ENCODE measurements around the gene AGBL1.

AGBL1 gene

GRCh38 chr15:86837294-86838061 is 757.8 kb downstream of the AGBL1 start:
- H3K27ac Mint-ChIP-seq, result no peak overlapping the region
- H3K27me3 Mint-ChIP-seq (ENCODE audit: low read depth, poor library complexity), result no peaks in the 10 kb centered on the region
- H3K4me3 Mint-ChIP-seq, result no peak overlapping the region
- no peak for DNase-seq
- no peaks in the 10 kb centered on the region for H3K4me1 Mint-ChIP-seq
- TF ChIP-seq, protein P1, sequence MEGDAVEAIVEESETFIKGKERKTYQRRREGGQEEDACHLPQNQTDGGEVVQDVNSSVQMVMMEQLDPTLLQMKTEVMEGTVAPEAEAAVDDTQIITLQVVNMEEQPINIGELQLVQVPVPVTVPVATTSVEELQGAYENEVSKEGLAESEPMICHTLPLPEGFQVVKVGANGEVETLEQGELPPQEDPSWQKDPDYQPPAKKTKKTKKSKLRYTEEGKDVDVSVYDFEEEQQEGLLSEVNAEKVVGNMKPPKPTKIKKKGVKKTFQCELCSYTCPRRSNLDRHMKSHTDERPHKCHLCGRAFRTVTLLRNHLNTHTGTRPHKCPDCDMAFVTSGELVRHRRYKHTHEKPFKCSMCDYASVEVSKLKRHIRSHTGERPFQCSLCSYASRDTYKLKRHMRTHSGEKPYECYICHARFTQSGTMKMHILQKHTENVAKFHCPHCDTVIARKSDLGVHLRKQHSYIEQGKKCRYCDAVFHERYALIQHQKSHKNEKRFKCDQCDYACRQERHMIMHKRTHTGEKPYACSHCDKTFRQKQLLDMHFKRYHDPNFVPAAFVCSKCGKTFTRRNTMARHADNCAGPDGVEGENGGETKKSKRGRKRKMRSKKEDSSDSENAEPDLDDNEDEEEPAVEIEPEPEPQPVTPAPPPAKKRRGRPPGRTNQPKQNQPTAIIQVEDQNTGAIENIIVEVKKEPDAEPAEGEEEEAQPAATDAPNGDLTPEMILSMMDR (IDR thresholded peaks at IDR 0.05), result no peak
- no peaks in the 10 kb centered on the region for H3K36me3 Mint-ChIP-seq (ENCODE audit: low read depth)
- peaks cover 4% of the 10 kb centered on the region for H3K9me3 Mint-ChIP-seq

- Mint-ChIP-seq H3K4me1 (no peaks in the 10 kb centered on the region), H3K27me3 (ENCODE audit: low read depth, poor library complexity) (no peaks in the 10 kb centered on the region), H3K27ac (no peak overlapping the region), H3K36me3 (ENCODE audit: low read depth) (no peaks in the 10 kb centered on the region), H3K4me3 (no peak overlapping the region), H3K9me3 (no peaks in the 10 kb centered on the region)
- TF ChIP-seq, protein P1 (IDR thresholded peaks at IDR 0.05), result no peak
- DNase-seq, result no peak
Measured at GRCh38 chr15:86839502-86839901, 759.8 kb downstream of the AGBL1 start.

DNA sequence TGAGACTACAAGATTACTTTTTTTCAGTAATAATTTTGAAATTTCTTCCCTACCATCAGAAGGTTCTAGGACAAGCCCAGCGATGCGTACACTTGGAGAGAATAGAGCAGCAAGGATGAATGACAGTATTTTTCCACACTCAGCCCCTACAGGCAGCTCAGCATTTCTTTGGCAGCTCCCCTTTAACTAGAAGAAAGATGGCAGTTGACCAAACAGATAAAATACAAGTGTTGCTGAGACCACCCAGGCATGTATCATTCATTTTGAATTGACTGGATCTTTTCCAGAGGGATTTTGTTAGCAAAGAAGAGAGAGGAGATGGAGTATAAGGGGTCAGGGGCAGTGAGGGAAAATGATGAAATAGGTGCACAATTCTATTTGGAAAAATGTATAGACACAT is 761.3 kb downstream of the AGBL1 start:
- Mint-ChIP-seq H3K9me3 (no peaks in the 10 kb centered on the region), H3K36me3 (ENCODE audit: low read depth) (no peaks in the 10 kb centered on the region), H3K4me3 (no peak overlapping the region), H3K4me1 (no peaks in the 10 kb centered on the region), H3K27me3 (ENCODE audit: low read depth, poor library complexity) (no peaks in the 10 kb centered on the region), H3K27ac (no peak overlapping the region)
- DNase-seq, result no peak
- TF ChIP-seq, protein P1 (IDR thresholded peaks at IDR 0.05), result no peak

- no peak overlapping the region for H3K27ac Mint-ChIP-seq
- DNase-seq, result no peak
- TF ChIP-seq, protein P1 (IDR thresholded peaks at IDR 0.05), result no peak
- no peak overlapping the region for H3K4me3 Mint-ChIP-seq
- H3K27me3 Mint-ChIP-seq (ENCODE audit: low read depth, poor library complexity), result no peaks in the 10 kb centered on the region
- no peaks in the 10 kb centered on the region for H3K4me1 Mint-ChIP-seq
- H3K36me3 Mint-ChIP-seq (ENCODE audit: low read depth), result no peaks in the 10 kb centered on the region
- H3K9me3 Mint-ChIP-seq, result peaks cover 6% of the 10 kb centered on the region
Measured at GRCh38 chr15:86842199-86842598, 762.5 kb downstream of the AGBL1 start.

DNA sequence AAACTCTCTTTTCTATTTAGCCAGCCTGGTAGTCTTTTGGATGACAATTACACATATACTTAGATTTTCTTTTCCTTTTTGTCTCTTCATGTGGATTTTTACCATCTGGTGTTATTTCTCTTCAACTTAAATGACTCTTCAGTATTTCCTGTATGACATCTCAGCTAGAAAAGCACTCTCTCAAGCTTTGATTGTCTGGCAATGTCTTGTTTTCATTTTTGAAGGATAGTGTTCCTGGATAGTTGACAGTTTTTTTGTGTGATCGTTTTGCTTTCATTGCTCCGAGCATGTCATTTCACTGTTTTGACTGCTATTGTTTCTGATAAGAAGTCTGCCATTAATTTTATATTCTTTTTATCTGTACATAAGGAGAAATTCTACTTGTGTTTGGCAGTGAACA is 766.4 kb downstream of the AGBL1 start:
- Mint-ChIP-seq H3K4me3 (no peak overlapping the region), H3K27ac (no peak overlapping the region), H3K4me1 (no peaks in the 10 kb centered on the region), H3K36me3 (ENCODE audit: low read depth) (no peaks in the 10 kb centered on the region), H3K27me3 (ENCODE audit: low read depth, poor library complexity) (no peaks in the 10 kb centered on the region), H3K9me3 (peaks cover 9% of the 10 kb centered on the region)
- TF ChIP-seq, protein P1 (IDR thresholded peaks at IDR 0.05), result no peak
- no peak for DNase-seq

DNA sequence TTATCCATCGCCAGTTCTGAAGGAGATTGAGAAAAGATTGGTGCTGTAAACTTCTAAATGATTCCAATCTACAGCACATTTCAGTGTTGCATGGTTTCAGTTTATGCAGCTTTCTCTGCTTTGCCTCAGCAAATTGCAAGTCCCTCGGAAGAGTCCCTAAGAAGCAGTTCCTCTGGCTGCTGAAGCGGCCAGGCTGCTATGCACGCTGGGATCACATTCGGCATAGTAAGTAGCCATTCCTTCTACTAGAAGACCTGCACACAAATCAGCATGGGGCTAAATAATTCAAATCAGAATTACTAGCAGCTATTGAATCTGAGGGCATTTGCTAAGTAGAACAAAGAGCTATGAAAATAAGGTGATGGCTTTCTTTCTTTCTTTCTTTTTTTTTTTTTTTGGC is 769.5 kb downstream of the AGBL1 start:
- peaks cover 9% of the 10 kb centered on the region for H3K9me3 Mint-ChIP-seq
- no peak overlapping the region for H3K27ac Mint-ChIP-seq
- H3K36me3 Mint-ChIP-seq (ENCODE audit: low read depth), result no peaks in the 10 kb centered on the region
- H3K27me3 Mint-ChIP-seq (ENCODE audit: low read depth, poor library complexity), result peaks cover 3% of the 10 kb centered on the region
- no peak for DNase-seq
- no peak overlapping the region for H3K4me3 Mint-ChIP-seq
- H3K4me1 Mint-ChIP-seq, result no peaks in the 10 kb centered on the region
- TF ChIP-seq, protein P1 (IDR thresholded peaks at IDR 0.05), result no peak

Measured in nephron progenitor cell (in vitro differentiated cells).